SK-N-SH (cell line): Measurements from ENCODE around the gene GRIK5. TPM values are rescaled to one million over a fixed set of nuclear protein-coding genes. Genes with fewer than 3 reads are reported as not detected.

Experiments
- CTCF ChIA-PET: fragments of 300-600, 350-600 bp; formaldehyde crosslinking; extraction: SDS; loops from one replicate; lab custom pipeline; 2021; lab: Yijun Ruan, JAX
- POLR2A ChIA-PET: fragments of 350-600 bp; sonication (Branson Sonifier 250); formaldehyde crosslinking; extraction: SDS; loops from one replicate; lab custom pipeline; 2020; ENCODE audit warnings: antibody characterized with exemption, inconsistent platforms; lab: Yijun Ruan, JAX
- DNase-seq: peaks from one replicate; pipeline ENCODE4 v3.0.0; 2012
- H2AFZ ChIP-seq: fragments of 200-600 bp; sonication (generic); 2 replicates; pipeline ENCODE4 v1.8.1; 2016; ENCODE audit warnings: antibody characterized with exemption, mild to moderate bottlenecking, low read depth
- H3F3A ChIP-seq: fragments of 200-600 bp; sonication (generic); replicated peaks from 2 replicates; pipeline ENCODE3; 2016; ENCODE audit warnings: antibody characterized with exemption, mild to moderate bottlenecking; ENCODE audit not compliant: insufficient read depth
- H3K27ac ChIP-seq, 2 experiments: fragments of 200-500 bp in 1 of 2; fragments of 200-600 bp in 1 of 2; sonication (Bioruptor generic) in 1 of 2; sonication (generic), shearing (Covaris generic) in 1 of 2; 2 replicates each; pipeline versions ENCODE4 v1.5.1 to v1.6.1; 2014 to 2016; ENCODE audit warnings: low read depth in 2 of 2, inconsistent platforms in 1 of 2, low read length in 1 of 2, mild to moderate bottlenecking in 1 of 2, mixed read lengths in 1 of 2
- H3K27me3 ChIP-seq: fragments of 200-600 bp; sonication (generic), shearing (Covaris generic); 2 replicates; pipeline ENCODE4 v1.6.1; 2016; ENCODE audit warnings: mixed run types; ENCODE audit not compliant: insufficient read depth
- H3K36me3 ChIP-seq, 2 experiments: fragments of 200-500 bp in 1 of 2; fragments of 200-600 bp in 1 of 2; sonication (Bioruptor generic) in 1 of 2; sonication (generic) in 1 of 2; replicated peaks in 1 of 2; 2 replicates each; pipeline versions ENCODE3 to v1.5.1; 2014 to 2016; ENCODE audit warnings: low read length in 1 of 2, mild to moderate bottlenecking in 1 of 2; ENCODE audit not compliant: insufficient read depth in 2 of 2, control insufficient read depth in 1 of 2
- H3K4me1 ChIP-seq, 2 experiments: fragments of 200-500 bp in 1 of 2; fragments of 200-600 bp in 1 of 2; sonication (Bioruptor generic) in 1 of 2; sonication (generic), shearing (Covaris generic) in 1 of 2; 2 replicates each; pipeline versions ENCODE4 v1.5.1 to v1.6.1; 2014 to 2016; ENCODE audit warnings: low read depth in 1 of 2, low read length in 1 of 2, mixed run types in 1 of 2; ENCODE audit not compliant: insufficient read depth in 2 of 2, control insufficient read depth in 1 of 2
- H3K4me2 ChIP-seq: fragments of 200-600 bp; sonication (generic), shearing (Covaris generic); 2 replicates; pipeline ENCODE4 v1.6.1; 2017; ENCODE audit warnings: mixed run types
- H3K4me3 ChIP-seq, 2 experiments: fragments of 200-500 bp in 1 of 2; fragments of 200-600 bp in 1 of 2; sonication (Bioruptor generic) in 1 of 2; sonication (generic), shearing (Covaris generic) in 1 of 2; 2 replicates each; pipeline versions ENCODE4 v1.5.1 to v1.8.1; 2014 to 2016; ENCODE audit warnings: low read depth in 2 of 2, inconsistent platforms in 1 of 2, low read length in 1 of 2, mild to moderate bottlenecking in 1 of 2, mixed read lengths in 1 of 2, moderate library complexity in 1 of 2
- H3K79me2 ChIP-seq: fragments of 200-600 bp; sonication (generic); 2 replicates; pipeline ENCODE4 v1.8.1; 2017; ENCODE audit warnings: mild to moderate bottlenecking; ENCODE audit not compliant: insufficient read depth
- H3K9ac ChIP-seq: fragments of 200-600 bp; sonication (generic); 2 replicates; pipeline ENCODE4 v1.6.1; 2017; ENCODE audit warnings: mixed run types
- H3K9me2 ChIP-seq: fragments of 200-600 bp; sonication (generic); 2 replicates; pipeline ENCODE4 v1.6.1; 2017; ENCODE audit warnings: mixed run types
- H3K9me3 ChIP-seq: fragments of 200-600 bp; sonication (generic); 2 replicates; pipeline ENCODE4 v1.6.1; 2017; ENCODE audit warnings: mixed run types, mild to moderate bottlenecking, moderate library complexity
- H4K20me1 ChIP-seq: fragments of 200-600 bp; sonication (generic); 2 replicates; pipeline ENCODE4 v1.6.1; 2017; ENCODE audit warnings: mild to moderate bottlenecking, mixed run types; ENCODE audit not compliant: insufficient read depth
- CHD2 ChIP-seq: fragments of 150-350 bp; IDR thresholded peaks from 2 replicates; pipeline ENCODE4 v1.6.1; 2018; ENCODE audit warnings: low read length; ENCODE audit not compliant: partially characterized antibody
- EP300 ChIP-seq, 2 experiments: IDR thresholded peaks; 2 replicates each; pipeline versions ENCODE4 v1.4.0 to v1.6.1; 2012; ENCODE audit warnings: borderline replicate concordance in 1 of 2, low read depth in 1 of 2, low read length in 1 of 2
- FOSL2 ChIP-seq: IDR thresholded peaks from 2 replicates; pipeline ENCODE4 v1.4.0; 2012; ENCODE audit warnings: low read depth, mild to moderate bottlenecking, moderate library complexity, borderline replicate concordance
- FOXJ3 ChIP-seq: sonication (generic); formaldehyde crosslinking; IDR thresholded peaks from 2 replicates; pipeline ENCODE4 v1.5.1; 2020; ENCODE audit warnings: mild to moderate bottlenecking, missing genetic modification reagents
- FOXM1 ChIP-seq: IDR thresholded peaks from 2 replicates; pipeline ENCODE4 v1.4.0; 2012; ENCODE audit warnings: low read depth, mild to moderate bottlenecking
- GABPA ChIP-seq: IDR thresholded peaks from 2 replicates; pipeline ENCODE4 v1.4.0; 2012; ENCODE audit warnings: low read depth, mild to moderate bottlenecking
- JUND ChIP-seq: IDR thresholded peaks from 2 replicates; pipeline ENCODE4 v1.4.0; 2012
- MAX ChIP-seq: IDR thresholded peaks from 2 replicates; pipeline ENCODE4 v1.4.0; 2012; ENCODE audit warnings: low read depth
- NFIC ChIP-seq: IDR thresholded peaks from 2 replicates; pipeline ENCODE4 v1.4.0; 2012; ENCODE audit warnings: borderline replicate concordance
- POLR2AphosphoS5 ChIP-seq: IDR thresholded peaks from 2 replicates; pipeline ENCODE4 v1.6.1; 2012; ENCODE audit warnings: low read depth, low read length
- RAD21 ChIP-seq: IDR thresholded peaks from 2 replicates; pipeline ENCODE4 v1.6.1; 2012; ENCODE audit warnings: mild to moderate bottlenecking, low read length
- RFX5 ChIP-seq: IDR thresholded peaks from 2 replicates; pipeline ENCODE4 v1.6.1; 2012; ENCODE audit warnings: mild to moderate bottlenecking, improper control_type of control experiment, low read length
- RXRA ChIP-seq: IDR thresholded peaks from 2 replicates; pipeline ENCODE4 v1.4.0; 2012; ENCODE audit warnings: low read depth, mild to moderate bottlenecking, borderline replicate concordance
- TAF1 ChIP-seq: IDR thresholded peaks from 2 replicates; pipeline ENCODE4 v1.6.1; 2012; ENCODE audit warnings: low read depth, mild to moderate bottlenecking, low read length, moderate library complexity, borderline replicate concordance
- TCF12 ChIP-seq: IDR thresholded peaks from 2 replicates; pipeline ENCODE4 v1.4.0; 2012
- USF1 ChIP-seq: IDR thresholded peaks from 2 replicates; pipeline ENCODE4 v1.4.0; 2012; ENCODE audit warnings: low read depth, borderline replicate concordance
- YY1 ChIP-seq: IDR thresholded peaks from 2 replicates; pipeline ENCODE4 v1.4.0; 2012; ENCODE audit warnings: low read depth, mild to moderate bottlenecking
- WGBS: methylation state at CpG from one replicate; pipeline ENCODE4 v1.1.6; 2017; ENCODE audit warnings: low lambda C conversion rate; 5-methylcytosine and 5-hydroxymethylcytosine counted together
- polyA plus RNA-seq, 3 experiments: library from polyadenylated mRNA; depleted of rRNA; stranded (reverse); fragments of >200 nt; gene quantifications; 2 replicates each; pipeline ENCODE4 v1.2.3, GENCODE V29; 2012

GRIK5 gene
- polyA plus RNA-seq, 1 of the 3 experiments (the other 2 are of a cell fraction) = 2.4 TPM

- TF ChIP-seq FOXM1 = no peak
- TF ChIP-seq CHD2 = no peak
- TF ChIP-seq JUND = no peak
- TF ChIP-seq FOXJ3 (CRISPR knock-in tag) = no peak
- no peak for TF ChIP-seq EP300 (IDR thresholded peaks at IDR 0.05; ENCODE audit: borderline replicate concordance in 1 of 2, low read depth in 1 of 2, low read length in 1 of 2)
- no peak for TF ChIP-seq USF1
- no peak for TF ChIP-seq FOSL2
- TF ChIP-seq NFIC = no peak
- TF ChIP-seq TAF1 = no peak
- no peak for TF ChIP-seq RFX5
- no peak for TF ChIP-seq RXRA
- TF ChIP-seq TCF12 = no peak
- TF ChIP-seq RAD21 = no peak
- no peak overlapping the region for H3K4me3 ChIP-seq
- no peak overlapping the region for H3K9ac ChIP-seq
- POLR2A ChIA-PET = no interaction called here
- no peak overlapping the region; a peak in 1 of 4 replicates for H3K27ac ChIP-seq
- H3F3A ChIP-seq = no peaks in the 10 kb centered on the region
- H3K9me2 ChIP-seq = no peaks in the 10 kb centered on the region
- H3K4me2 ChIP-seq = no peak overlapping the region
- H3K36me3 ChIP-seq = no peaks in the 10 kb centered on the region
- H4K20me1 ChIP-seq = no peaks in the 10 kb centered on the region
- no peak overlapping the region for H2AFZ ChIP-seq
- 88% methylated on average over 12 of the region's 14 CpGs for WGBS
- CTCF ChIA-PET = interaction anchor here (0.8 to 1.6 kb wide), 5 partner anchors 16 to 133 kb away, joined by 3 to 8 read pairs (median 3); no protein-coding TSS in a partner anchor
- H3K4me1 ChIP-seq = peaks cover 0 to 22% of the 10 kb centered on the region in 2 experiments; a peak in 1 of 4 replicates
- no peaks in the 10 kb centered on the region for H3K79me2 ChIP-seq
- H3K9me3 ChIP-seq = no peaks in the 10 kb centered on the region
- DNase-seq = no peak
- H3K27me3 ChIP-seq = peaks cover 10% of the 10 kb centered on the region; the same call in 1 of the 2 replicates
These were observed 18.6 kb downstream of the GRIK5 start for GRCh38 chr19:42051166-42052115.

- no peaks in the 10 kb centered on the region for H3K36me3 ChIP-seq
- no peak overlapping the region for H3K9ac ChIP-seq
- POLR2A ChIA-PET = no interaction called here
- H3K9me2 ChIP-seq = no peaks in the 10 kb centered on the region
- H3F3A ChIP-seq = no peaks in the 10 kb centered on the region
- no peaks in the 10 kb centered on the region for H3K9me3 ChIP-seq
- H3K4me2 ChIP-seq = no peak overlapping the region
- no peak overlapping the region for H3K4me3 ChIP-seq
- no peaks in the 10 kb centered on the region for H3K79me2 ChIP-seq
- CTCF ChIA-PET = interaction anchor here (0.8 to 2.7 kb wide), 3 partner anchors 14 to 91 kb away, joined by 3 to 12 read pairs (median 4); no protein-coding TSS in a partner anchor
- H2AFZ ChIP-seq = no peak overlapping the region
- H3K27ac ChIP-seq = no peak overlapping the region
- peaks cover 0 to 20% of the 10 kb centered on the region in 2 experiments; a peak in 1 of 4 replicates for H3K4me1 ChIP-seq
- WGBS = 67% methylated on average over 4 of the region's 4 CpGs
- H4K20me1 ChIP-seq = no peaks in the 10 kb centered on the region
- TF ChIP-seq YY1 = no peak
- TF ChIP-seq GABPA = no peak
- TF ChIP-seq POLR2AphosphoS5 = no peak
- no peak for TF ChIP-seq MAX
- DNase-seq = no peak
- H3K27me3 ChIP-seq = peaks cover 10% of the 10 kb centered on the region; the same call in 1 of the 2 replicates
These were observed 21.0 kb downstream of the GRIK5 start for GRCh38 chr19:42048992-42049391.
